Esophagus muscularis mucosa (tissue), 4 donors: ENCODE results near the gene RETREG3.

Experiments used
- EP300 ChIP-seq: sonication (generic); formaldehyde crosslinking; IDR thresholded peaks from one replicate; pipeline ENCODE4 v1.6.1; 2017; ENCODE audit warnings: antibody characterized with exemption
- POLR2A ChIP-seq: fragments of 450-650 bp; IDR thresholded peaks from one replicate; pipeline ENCODE4 v1.6.1; 2017; ENCODE audit warnings: antibody characterized with exemption, moderate library complexity, mild to moderate bottlenecking, low read depth
- POLR2AphosphoS5 ChIP-seq, 2 donors: sonication (generic); formaldehyde crosslinking; IDR thresholded peaks; one replicate each; pipeline ENCODE4 v1.6.1; 2017; ENCODE audit warnings: antibody characterized with exemption in 2 of 2
- TF ChIP-seq, protein P1 (sequence below), 3 experiments: fragments of 200-600 bp in 2 of 3; fragments of 450-650 bp in 1 of 3; sonication (generic) in 2 of 3; IDR thresholded peaks; one replicate each; pipeline ENCODE4 v1.5.1; 2017 to 2019; ENCODE audit warnings: antibody characterized with exemption in 3 of 3, mild to moderate bottlenecking in 2 of 3, moderate library complexity in 1 of 3

- TF ChIP-seq POLR2A (no peak), EP300 (no peak), POLR2AphosphoS5 (IDR thresholded peaks at IDR 0.05) (no peak)
- TF ChIP-seq, protein P1, sequence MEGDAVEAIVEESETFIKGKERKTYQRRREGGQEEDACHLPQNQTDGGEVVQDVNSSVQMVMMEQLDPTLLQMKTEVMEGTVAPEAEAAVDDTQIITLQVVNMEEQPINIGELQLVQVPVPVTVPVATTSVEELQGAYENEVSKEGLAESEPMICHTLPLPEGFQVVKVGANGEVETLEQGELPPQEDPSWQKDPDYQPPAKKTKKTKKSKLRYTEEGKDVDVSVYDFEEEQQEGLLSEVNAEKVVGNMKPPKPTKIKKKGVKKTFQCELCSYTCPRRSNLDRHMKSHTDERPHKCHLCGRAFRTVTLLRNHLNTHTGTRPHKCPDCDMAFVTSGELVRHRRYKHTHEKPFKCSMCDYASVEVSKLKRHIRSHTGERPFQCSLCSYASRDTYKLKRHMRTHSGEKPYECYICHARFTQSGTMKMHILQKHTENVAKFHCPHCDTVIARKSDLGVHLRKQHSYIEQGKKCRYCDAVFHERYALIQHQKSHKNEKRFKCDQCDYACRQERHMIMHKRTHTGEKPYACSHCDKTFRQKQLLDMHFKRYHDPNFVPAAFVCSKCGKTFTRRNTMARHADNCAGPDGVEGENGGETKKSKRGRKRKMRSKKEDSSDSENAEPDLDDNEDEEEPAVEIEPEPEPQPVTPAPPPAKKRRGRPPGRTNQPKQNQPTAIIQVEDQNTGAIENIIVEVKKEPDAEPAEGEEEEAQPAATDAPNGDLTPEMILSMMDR (IDR thresholded peaks at IDR 0.05): no peak
These were observed 50.1 kb downstream of the RETREG3 start for GRCh38 chr17:42559075-42559474.
